Mesenteric fat pad (tissue), 1 donor: ENCODE results near the gene PARVB. TPM values are rescaled to one million over a fixed set of nuclear protein-coding genes. Genes with fewer than 3 reads are reported as not detected.

Experiments
- DNase-seq: peaks from one replicate; pipeline ENCODE4 v3.0.0-alpha.2; 2020; ENCODE audit warnings: low spot score
- total RNA-seq: library from RNA; stranded (reverse); fragmentation: NEBNext Ultra II Directional; extraction: Animal tissue kit (Norgen Biotek cat#: 25700); gene quantifications from one replicate; pipeline ENCODE4 v1.2.1, GENCODE V29; 2021
- donor health status: DM: yes; HTN: yes; CAD: no.

Gene PARVB
- total RNA-seq, 1 donor from 2014 or later: 76.2 TPM

DNA sequence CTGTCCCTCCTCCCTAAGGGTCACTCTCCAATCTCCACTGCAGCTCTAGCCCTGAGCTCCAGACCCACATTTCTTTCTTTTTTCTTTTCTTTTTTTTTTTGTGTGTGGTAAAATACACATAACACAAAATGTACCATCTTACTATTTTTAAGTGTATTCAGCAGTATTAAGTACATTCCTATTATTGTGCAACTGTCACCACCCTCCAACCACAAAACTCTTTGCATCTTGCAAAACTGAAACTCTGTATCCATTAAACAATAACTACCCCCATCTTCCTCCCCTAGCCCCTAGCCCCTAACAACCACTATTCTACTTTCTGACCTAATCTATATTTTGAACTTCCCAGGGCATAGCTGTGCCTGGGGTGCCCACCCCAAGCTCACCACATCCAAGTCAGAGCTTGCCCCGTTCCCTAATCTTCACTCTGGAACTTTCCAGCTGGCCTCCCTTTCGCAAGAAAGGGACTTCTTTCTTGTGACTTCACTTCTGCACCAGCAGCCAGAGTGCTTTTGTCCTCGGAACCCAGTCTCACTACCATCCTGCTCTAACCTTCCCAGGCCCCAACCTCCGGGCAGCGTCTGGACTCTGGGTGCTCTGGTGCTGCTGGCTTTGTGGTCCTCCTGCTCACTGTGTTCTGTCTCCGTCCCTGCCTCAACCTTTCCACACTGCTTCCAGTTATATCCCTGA lies 187.3 kb downstream of the PARVB start:
- peak; percentile 45 for DNase-seq

GRCh38 chr22:44211946-44212930 lies 188.1 kb downstream of the PARVB start:
- peak; percentile 77 for DNase-seq

DNA sequence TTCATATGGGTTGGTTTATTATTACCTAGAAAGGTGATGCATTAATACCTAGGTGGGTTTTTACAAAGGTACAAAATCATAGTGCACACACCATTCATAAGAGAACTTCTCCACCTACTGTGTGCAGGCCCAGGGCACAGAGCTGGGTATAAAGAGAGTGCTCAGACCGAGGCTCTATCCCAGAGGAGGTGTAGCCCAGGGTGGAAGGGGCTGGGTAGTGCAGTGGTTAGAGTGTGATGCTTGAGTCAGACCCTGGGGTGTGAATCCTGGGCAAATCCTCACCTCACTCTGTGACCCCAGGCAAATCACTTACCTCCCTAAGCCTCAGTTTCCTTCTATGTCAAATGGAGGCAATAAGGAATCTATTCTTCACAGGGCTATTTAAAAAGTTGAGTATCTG lies 188.8 kb downstream of the PARVB start:
- DNase-seq: no peak

- DNase-seq: no peak
Observed at GRCh38 chr22:44213489-44214043, 189.5 kb downstream of the PARVB start.

DNA sequence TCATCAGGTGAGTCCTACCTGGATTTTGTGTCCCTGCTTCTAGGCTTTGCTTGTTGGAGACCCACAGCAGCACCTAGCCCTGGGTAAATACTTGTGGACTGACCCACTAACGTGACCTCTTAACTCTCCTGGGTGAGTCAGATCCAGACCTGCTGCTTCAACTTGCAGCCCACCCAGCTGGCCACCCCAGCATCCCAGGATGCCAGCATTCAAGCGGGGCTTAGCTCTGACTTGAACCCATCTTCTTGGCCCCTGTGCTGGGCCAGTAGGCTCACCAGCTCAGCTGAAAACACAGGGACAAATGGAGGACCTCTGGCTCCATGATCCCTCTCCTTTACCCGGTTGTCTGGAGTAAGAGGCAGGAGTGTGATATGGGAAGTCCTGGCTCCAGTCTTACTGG lies 190.1 kb downstream of the PARVB start:
- peak; percentile 59 for DNase-seq

- peak; percentile 47 for DNase-seq
Observed at GRCh38 chr22:44214764-44215163, 190.7 kb downstream of the PARVB start.

GRCh38 chr22:44215287-44215686 lies 191.2 kb downstream of the PARVB start:
- DNase-seq: no peak

DNA sequence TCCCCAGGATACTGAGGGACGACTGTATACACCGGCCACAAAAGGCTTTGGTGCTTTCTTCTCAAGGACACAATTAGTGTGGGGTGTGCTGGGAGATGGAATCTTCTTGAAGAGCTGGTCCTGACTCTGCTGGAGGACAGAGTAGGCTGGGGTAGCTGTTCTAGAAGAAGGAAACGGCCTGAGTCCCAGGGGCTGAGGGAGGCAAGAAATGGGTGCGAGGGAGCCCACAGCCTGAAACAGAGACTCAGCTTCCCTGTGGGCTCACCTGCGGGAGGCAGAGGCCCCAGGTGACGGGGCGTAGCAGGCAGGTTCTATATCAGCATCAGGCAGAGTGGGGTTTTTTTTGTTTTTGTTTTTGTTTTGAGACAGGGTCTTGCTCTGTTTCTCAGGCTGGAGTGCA lies 193.2 kb downstream of the PARVB start:
- DNase-seq: no peak

DNA sequence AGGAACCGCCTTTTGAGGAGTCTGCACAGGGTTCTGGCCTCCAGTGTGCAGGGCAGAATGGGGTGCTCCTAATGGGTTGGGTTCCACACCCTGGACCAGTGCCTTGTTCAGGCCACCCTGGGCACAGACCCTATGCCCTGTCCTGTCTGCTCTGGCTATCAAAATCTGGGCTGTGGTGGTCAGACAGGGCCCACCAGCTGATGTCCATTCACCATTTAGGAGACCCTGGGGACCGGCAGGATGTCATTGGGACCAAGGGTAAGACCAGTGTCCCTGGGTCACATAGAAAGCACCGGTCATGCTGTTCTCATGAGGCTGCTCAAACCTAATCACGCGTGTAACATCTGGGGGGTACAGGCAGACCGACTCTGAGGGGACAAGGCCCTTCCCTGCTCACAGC lies 194.0 kb downstream of the PARVB start:
- DNase-seq: no peak

DNA sequence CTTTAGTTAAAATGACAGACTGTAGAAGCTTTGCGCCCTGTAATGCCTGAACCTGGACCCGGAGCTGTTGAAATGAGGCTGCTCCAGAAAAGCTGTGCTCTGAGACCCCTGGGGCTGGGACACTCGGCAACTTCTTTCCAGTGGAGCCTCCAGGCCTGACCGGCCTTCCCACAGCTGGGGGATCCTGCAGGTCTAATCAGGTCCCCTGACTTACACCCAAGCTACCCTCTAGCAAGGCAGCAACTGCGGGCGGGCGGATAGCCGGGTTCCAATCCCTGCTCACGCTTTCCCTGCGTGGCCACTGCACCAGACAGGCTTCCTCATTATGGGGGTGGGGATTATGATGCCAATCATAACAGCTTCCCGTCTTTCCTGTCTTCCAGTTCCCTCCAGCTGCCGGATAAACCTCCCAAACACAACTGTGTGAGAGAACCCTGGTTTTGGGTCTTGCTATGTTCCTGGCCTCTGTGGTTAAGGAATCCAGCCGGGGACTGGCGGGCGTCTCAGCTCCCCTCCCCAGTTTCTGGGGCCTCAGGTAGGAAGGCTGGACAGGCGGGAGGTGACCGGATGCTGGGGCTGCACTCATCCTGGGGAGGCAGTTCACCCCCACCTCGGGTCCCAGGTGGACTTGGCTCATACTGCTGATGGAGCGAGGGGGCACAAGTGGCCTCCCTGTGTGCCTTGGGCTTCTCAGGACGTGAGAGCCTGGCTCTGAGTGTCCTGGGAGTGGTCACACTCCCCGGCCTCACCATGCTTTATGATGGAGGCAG lies 195.2 kb downstream of the PARVB start:
- peak; percentile 59 for DNase-seq

GRCh38 chr22:44220727-44221680 lies 196.9 kb downstream of the PARVB start:
- DNase-seq: peak; percentile 45

- DNase-seq: peak; percentile 81
Observed at GRCh38 chr22:44221710-44222475, 197.8 kb downstream of the PARVB start.

Other genes with a start within 250 kb of the PARVB start
- gene EFCAB6, start 212.0 kb upstream of the PARVB start, total RNA-seq: 1.3 TPM
- 1.7 TPM for gene SULT4A1, start 161.8 kb upstream of the PARVB start, total RNA-seq
- not detected for gene PNPLA5, start 132.3 kb upstream of the PARVB start, total RNA-seq
- gene PNPLA3, start 100.5 kb upstream of the PARVB start, total RNA-seq: 0.93 TPM
- gene SAMM50, start 68.9 kb upstream of the PARVB start, total RNA-seq: 49.4 TPM
- 23.0 TPM for gene PARVG, start 156.6 kb downstream of the PARVB start, total RNA-seq